HG03354 (cell line): ENCODE results near the gene FOXD2.
"Not testable (repeated sequence)": the region's sequence is repeated elsewhere in the genome, so short reads cannot be mapped to it uniquely, and the experiment has no call there.

ENCODE experiments used
- ATAC-seq: cut with Tn5 transposase; IDR thresholded peaks from one replicate; pipeline ENCODE4 v1.9.1; 2021; ENCODE audit warnings: mild to moderate bottlenecking; ENCODE audit not compliant: unreplicated experiment, poor library complexity, severe bottlenecking

The FOXD2 gene

DNA sequence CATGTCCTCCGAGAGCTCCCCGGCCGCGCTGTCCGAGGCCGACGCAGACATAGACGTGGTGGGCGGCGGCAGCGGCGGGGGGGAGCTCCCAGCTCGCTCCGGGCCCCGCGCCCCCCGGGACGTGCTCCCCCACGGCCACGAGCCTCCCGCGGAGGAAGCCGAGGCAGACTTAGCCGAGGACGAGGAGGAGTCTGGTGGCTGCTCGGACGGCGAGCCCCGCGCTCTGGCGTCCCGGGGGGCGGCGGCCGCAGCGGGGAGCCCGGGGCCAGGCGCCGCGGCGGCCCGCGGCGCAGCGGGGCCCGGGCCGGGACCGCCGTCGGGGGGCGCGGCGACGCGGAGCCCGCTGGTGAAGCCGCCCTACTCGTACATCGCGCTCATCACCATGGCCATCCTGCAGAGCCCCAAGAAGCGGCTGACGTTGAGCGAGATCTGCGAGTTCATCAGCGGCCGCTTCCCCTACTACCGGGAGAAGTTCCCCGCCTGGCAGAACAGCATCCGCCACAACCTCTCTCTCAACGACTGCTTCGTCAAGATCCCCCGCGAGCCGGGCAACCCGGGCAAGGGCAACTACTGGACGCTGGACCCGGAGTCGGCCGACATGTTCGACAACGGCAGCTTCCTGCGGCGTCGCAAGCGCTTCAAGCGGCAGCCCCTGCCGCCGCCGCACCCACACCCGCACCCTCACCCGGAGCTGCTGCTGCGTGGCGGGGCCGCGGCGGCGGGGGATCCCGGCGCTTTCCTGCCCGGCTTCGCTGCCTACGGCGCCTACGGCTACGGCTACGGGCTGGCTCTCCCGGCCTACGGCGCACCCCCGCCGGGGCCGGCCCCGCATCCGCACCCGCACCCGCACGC lies 547 bp downstream of the FOXD2 start:
- ATAC-seq, result no peak

DNA sequence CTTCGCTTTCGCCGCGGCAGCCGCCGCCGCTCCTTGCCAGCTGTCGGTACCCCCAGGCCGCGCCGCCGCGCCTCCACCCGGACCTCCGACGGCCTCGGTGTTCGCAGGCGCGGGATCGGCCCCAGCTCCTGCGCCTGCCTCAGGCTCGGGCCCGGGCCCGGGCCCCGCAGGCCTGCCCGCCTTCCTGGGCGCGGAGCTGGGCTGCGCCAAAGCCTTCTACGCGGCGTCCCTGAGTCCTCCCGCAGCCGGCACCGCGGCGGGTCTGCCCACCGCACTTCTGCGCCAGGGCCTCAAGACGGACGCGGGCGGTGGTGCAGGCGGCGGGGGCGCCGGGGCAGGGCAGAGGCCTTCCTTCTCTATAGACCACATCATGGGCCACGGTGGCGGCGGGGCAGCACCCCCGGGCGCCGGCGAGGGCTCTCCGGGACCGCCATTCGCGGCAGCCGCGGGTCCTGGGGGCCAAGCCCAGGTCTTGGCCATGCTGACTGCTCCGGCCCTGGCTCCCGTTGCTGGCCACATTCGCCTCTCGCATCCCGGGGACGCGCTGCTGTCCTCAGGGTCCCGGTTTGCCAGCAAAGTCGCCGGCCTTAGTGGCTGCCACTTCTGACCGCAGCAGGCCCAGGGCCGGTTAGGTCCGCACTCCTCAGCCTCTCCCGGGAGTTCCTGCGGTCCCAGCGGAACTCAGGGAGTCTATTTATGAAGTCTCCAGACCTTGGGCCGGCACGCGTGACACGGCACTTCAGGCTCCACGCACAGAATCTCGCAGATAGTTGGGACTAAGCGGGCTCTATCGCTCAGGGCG lies 1.4 kb downstream of the FOXD2 start:
- ATAC-seq, result no peak

DNA sequence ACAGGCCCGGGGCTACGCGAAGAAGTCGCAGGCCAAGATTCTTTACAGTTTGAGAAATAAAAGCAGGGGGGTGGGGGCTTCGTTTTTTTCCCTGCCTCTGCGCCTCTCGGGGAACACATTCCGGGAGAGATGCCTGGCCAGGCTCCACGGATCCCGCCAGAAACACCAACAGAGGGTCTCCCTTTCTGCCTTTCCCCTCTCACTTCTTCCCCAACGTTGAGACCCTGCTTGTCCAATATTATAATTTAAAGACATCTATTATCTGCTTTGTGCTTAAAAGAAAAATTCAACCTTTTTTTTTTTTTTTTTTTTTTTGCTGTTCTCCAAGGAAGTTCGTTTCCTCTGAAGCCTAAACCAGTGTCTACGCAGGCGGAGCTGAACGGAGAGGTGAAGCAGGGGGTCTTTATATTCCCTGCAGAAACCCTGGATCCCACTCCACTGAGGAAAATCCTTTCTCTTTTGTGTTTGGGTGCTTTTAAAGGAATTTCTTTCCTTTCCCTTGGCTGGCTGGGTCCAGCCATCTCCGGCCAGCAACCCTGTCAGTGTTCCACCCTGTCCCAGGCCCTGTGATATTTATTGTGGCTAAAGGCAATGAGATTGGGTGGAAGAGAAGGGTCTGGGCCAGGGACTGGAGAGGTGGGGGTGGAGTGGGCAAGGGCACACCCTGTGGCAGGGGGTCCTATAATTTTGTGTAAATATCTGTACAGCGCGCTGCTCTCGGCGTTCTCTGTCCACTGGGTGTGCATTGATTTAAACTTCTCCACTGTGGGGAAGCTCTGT lies 2.2 kb downstream of the FOXD2 start:
- no peak for ATAC-seq

DNA sequence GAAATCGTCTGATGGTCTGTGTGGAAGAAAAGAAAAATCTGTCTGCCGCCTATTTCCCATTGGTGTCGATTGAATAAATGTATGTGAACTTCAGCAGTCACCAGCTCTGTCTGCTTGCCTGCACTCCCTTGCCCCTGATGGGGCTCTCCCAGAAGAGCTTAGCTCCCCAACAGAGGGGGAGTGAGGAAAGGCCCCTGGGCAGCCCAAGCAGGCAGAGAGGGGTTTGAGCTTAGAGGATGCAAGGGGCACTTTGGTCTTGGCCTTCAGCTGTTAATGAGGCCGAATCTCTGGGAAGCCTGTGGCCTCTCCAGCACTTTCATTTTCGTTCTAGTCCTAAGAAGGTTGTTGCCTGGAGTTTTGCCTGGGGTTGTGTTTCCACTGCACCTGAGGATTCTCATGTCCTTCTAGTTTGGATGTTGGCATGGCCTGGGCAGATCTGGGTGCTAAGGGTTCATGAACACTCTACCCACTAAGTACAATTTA lies 2.8 kb downstream of the FOXD2 start:
- no peak for ATAC-seq

DNA sequence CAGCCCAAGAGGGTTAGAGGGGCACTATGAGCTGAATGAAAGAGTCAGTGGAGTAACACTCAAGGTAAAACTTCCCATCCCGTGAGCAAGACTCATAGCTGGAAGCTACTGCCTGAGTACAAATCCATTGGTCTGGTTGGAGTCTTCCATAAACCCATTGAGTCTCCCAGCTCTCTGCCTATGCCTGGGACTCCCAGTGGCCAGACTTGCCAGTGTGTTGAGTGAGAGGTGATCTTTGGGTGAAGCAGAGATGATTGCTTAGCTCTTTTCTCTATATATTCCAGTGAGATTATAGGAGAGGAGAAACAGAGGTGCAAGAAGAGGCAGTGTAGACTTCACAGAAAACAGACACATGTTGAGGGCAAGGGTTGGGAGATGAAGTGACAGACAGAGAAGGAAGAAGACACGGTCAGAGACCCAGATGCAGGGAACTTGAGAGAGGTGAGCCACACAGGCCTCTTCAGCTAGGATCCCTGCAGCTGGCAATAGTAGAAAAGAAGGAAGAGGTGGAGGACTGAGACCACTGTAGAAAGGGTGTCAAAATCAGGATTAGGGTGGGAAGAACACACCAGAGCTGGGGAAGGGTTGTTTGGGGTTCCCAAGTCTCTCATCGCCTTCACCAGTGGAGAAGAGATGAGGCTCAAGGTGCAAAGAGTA lies 3.7 kb downstream of the FOXD2 start:
- ATAC-seq, result no peak

DNA sequence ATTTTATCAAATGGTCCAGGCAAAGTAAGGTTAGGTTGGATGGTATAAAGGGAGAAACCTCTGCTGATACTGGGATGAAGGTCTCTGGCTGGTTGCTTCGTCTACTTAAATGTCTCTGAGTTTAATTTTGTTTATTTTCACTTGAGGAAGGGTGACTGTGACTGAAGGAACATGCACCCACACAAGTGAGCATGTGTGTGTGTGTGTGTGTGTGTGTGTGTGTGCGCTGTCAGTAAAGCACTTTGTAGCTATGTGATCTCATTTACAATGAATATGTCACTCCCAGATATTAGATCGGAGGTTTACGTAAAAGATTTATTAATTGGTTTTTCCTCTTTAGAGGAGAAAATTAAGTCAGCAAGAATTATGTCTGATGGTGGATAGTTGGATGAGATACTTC lies 4.4 kb downstream of the FOXD2 start:
- no peak for ATAC-seq

DNA sequence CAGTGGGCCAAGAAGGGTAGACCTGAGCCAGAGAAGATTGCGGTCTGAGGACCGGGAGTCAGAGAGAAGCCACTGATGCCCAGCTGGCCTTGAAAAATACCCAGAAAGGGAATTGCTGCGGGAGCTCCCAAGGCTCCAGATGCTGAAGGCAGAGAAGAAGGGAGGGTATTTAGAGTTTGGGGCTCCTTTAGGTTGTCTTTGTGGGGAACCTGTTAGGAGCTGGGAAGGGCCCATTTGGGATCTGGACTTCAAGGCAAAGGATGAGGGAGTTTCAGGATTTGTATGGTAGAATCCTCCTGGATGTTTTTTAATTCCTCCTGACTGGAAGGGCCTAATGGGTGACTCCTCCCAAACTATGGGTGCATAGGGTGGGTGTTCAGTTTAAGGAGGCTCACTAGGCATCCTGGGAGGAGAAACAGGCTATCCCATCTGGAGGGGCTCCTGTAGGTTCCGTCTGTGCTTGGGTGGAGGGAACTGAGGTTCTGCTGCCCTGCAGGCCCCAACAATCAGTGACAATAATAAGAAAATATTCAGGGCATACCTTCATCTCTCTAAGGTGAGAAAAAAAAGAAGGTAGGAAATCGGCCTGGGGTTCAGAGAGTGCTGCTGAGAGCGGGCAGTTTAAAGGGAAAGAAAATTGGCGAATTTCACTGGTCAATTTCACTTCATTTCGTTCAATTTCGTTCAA lies 5.1 kb downstream of the FOXD2 start:
- no peak for ATAC-seq

DNA sequence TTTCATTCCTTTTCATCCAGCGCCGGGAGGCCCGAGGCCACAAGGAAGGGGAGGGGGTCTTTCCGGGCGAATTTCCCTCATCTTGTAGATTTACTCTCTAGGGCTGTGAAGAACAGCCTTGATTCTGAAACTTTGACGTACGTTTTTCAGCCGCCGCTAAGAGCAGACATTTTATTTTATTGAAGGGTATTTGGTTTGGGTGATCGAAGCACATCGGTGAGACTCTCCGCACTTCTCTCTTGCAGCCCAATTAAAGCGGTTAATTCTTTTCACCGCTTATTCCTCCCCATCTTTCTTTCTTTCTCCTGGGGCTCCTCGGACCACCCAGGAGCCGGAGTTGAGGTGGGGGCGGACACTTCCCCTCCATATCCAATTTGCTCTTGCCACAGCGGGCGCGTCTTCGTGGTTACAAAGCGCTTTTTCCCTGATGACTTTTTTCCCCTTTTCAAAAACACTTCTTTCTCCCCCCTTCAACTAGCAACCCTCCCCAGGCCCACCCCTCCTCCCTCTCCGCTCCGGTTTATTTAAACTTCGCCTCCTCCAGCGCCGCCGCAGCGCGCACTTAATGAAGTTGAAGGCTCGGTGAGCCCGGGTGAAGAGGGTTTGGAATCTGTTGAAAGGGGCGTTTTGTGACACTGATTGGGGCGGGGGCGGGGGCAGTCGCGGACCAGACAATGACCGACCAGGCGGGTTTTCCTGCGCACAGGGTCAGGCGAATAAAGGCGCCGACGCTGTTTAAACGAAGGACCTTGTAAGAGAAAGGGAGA lies 5.9 kb downstream of the FOXD2 start:
- ATAC-seq, result no peak

DNA sequence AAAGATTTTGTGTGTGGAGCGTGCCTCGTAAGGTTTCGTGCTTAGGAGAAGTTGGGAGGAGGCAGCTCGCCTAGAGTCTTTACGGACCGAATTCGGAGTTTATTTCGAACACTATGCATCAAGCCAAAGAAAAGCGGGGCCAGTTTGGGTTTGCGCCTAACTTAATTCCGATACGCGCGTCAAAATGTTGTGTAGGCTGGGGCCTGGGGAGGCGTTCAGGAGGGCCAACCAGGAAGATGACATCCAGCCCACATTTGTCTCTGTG lies 6.4 kb downstream of the FOXD2 start:
- no peak for ATAC-seq

DNA sequence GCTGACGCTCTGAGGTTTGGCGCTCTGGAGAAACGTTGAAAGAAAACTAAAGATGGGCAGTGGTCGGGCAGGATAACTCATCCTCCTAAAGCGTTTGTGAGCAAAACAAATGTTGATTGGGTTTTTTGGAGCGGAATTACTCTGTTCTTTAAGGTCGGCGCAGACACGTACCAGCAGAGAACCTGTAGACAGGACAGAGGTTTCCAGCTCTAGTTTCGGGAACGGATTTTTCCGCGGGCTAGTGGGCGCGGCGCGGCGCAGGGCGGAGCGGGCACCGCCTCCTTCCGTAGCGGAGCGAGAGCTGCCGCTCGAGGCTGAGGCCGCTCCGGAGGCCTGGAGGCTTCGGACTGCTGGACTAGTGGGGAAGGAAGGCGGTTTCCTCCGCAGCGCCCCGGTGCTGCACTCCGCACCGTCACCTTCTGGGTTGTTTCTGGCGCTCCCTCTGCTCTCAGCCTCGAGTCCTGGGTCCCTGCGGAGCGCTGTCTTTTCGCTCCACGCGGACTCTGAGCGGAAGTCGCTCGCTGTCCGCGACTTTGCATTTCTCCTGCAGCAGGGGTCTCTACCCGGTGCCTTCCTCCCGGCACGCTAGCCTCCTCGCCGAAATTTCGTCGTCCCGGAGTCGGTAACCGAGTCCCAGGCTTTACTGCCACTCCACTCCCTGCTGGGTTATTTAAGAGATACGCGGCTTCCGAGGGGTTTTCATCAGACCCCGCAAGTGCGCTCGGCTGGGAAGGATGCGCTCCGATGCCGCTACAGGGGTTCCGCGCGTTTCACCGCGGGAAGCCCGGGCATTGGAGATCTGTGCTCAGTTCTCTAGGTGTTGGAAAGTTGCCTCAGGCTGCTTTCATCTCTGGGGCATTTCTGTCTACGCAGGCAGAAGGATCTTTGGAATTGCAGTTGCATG lies 7.0 kb downstream of the FOXD2 start:
- ATAC-seq, result peak; percentile 39

DNA sequence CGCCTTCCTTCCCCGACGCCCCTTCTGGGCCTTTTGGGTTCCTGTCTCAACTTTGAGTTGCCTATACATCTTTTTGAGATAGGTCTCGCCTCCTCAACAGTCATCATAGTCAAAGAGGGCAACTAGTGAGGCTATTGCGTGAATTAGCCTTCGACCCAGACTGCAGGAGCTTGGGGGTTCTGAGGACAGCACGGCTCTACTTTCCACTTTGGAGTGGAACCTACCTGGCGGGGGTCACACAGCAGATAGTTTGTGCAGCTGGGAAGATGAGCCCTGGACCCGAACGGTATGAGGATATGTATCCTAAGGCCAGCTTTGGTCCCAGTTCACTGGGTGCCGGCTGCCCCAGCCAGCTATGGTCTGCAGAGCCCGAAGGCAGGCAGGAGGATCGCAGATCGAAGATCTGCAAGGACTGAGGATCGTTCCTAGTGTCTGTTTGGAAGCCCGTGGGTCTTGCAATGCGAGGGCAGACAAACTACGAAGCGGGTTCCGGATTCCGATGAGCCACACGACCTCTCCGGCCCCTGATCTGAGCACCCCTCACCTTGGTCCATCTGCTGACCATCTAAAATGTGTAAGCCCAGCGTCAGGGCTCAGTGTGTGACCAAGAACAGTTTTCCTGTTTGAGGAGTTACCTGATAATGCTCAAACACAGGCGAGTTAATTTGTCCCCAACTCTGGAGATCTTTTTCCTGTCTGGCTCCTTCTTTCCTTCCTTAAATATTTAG lies 8.1 kb downstream of the FOXD2 start:
- ATAC-seq, result no peak

DNA sequence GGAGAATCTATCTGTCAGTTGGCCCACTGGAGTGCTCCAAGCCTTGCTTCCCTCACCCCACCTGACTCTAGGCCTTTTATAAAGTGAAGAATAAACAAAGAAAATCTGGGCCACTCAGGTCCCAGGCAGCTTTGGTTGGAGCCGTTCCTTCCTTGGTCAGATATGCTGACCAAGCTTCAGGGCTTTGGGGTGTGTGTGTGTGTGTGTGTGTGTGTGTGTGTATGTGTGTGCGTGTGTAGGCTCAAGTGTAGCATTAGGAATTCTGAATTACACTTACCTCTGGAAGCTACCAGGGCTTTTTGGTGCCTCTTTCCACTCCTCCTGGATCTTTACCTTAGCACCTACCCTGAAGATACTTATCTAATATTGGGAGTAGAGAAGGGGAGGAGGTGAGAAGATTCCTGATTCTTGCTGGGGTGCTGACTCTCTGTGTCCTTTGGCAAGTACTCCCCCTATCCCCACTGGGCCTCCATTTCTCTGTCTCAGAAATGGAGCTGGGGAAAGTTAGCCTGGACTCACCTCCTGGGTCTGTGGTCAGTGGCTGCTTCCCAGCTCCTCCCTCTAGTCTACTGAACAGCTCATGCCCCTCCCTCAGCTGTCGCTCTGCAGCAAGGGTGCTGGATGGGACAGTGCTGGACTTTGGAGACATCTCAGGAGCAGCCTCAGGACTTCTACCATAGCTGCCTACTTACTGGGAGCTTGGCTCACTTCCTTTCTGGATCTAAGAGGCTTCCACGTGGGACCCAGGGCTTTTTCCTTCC lies 10.8 kb downstream of the FOXD2 start:
- ATAC-seq, result no peak

DNA sequence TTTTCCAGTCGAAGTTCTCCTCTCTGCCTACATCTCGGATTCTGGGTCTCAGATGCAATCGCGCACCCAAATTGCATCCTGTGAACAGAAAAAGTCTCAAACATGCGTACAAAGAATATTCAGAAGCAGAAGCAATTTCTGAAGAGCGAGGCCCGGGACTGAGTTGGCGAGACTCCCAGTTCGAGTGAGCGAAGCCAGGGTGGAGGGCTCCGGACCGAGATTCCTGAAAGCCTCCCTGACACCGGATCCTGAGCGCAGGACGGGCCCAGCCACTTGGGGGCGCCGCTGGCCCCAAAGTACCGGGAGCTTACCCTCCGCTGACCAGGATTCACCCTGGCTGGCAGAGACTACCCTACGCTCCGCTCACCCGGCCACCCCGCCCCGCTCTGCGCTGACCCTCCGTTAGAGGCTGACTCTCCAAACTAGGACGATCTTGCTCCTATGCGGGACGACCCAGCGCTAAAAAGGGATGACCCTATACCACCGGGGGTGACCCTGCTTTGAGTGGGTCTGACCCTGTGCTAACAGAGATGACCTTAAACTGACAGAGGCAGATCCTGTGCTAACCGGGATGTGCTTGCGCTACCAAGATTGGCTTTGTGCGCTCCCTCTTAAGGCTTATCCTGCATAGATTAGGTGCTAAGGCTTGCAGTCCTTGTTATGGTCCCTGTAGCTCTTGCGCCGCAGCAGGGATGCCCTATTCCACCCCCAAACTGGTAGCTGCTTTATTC lies 12.1 kb downstream of the FOXD2 start:
- no peak for ATAC-seq

DNA sequence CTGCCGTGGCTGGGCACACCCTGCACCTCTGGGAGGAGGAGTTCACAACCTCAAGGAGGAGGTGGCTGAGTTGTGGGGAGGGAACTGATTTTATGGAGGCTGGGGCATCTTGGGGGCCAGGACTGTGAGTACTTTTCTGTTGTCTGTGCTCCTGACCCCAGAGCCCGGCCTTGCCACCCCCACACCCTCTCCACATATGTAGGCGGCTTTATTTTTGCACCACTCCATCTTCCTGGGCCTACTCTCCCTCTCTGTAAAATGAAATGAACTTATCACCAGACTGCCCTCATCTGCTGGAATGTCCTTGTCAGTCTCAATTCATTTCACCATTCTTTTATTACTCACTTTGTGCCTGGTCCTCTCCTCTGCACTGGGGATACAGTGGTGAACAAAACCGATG lies 12.8 kb downstream of the FOXD2 start:
- ATAC-seq, result no peak

DNA sequence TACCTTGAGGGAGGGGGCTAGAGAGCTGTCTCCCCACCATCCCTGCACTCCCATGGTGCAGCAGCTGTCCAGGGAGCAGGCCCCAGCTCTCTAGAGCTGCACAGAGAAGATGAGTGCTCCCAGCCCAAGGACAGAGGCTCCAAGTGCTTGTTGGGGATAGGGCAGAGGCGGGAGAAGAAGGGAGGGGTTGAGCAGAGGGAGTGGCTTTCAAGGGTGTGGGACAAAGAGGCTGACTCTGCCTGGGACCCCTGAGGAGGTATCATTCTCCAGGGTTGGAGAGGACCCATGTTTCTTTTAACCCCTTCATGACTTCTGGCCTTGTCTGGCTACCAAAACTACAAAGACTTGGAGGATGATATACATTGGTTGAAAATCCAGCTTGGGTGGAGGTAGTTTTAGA lies 14.6 kb downstream of the FOXD2 start:
- ATAC-seq, result no peak

DNA sequence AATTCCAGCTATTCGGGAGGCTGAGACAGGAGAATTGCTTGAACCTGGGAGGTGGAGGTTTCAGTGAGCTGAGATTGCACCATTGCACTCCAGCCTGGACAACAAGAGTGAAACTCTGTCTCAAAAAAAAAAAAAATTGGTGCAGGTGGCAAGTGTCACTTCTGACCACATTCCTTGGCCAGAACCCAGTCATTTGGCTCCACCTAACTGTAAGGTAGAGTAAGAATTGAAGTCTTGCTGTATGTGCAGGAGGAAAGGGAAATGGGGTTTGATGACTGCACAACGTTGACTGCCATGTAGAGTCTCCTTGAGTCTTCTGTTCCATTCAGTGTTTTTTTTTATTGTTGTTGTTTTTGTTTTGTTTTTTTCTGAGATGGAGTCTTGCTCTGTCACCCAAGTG lies 16.1 kb downstream of the FOXD2 start:
- ATAC-seq, result not testable (repeated sequence)
